Nucleus accumbens (tissue), 56 donors: ENCODE measurements around the gene PPRC1.

Experiments
- DNase-seq, 56 donors: peaks; one replicate each; lab custom pipeline; 2025; lab: John Stamatoyannopoulos, UW

The PPRC1 gene

DNA sequence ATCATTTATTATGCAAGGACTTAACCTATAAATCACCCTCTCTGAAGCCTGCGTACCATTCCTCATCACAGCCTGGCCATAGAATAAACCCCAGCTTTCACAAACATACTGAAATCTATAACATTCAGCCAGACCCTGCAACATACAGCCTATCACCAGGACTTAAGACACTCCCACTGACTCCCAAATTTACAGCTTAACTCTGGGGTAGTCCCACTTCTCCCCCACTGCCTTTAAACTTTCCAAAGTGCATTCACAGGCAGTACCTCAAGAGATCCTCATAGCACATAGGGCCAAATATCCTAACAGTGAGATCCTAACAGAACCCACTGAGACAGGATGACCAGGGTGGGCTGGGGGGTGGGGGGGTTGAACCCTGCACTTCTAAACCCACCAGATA, 16.2 kb upstream of the PPRC1 start:
- DNase-seq, result no peak

- DNase-seq, result peak; percentile 19 to 93 (median 85)
Observed at GRCh38 chr10:102117391-102118159, 15.3 kb upstream of the PPRC1 start.

DNA sequence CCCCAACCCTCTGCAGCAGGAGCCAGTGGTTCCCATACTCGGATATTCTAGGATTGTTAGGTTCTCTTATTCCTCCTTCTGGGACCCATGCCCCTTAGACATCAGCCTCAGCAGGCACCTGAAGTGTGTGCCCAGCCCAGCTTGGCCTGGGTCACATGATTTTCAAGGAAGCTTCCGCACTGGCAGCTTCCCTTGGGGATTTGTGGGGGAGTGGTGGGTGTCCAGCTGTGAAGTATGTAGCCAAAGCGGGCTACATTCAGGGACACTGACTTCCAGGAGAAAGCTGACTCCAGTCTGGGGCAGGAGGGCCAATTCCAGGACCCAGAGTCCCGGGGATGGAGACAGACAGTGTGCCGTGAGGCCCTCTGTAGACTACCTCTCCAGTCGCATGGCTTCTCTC, 14.0 kb upstream of the PPRC1 start:
- DNase-seq, result peak in 31 of 56 donors; percentile 7 to 61 (median 25)

- DNase-seq, result peak in 40 of 56 donors; percentile 14 to 71 (median 43)
Observed at GRCh38 chr10:102119417-102120141, 13.3 kb upstream of the PPRC1 start.

GRCh38 chr10:102120142-102120990, 12.5 kb upstream of the PPRC1 start, which contains the start of gene LDB1:
TSS of gene LDB1 (minus strand) at chr10:102120368. CDS start at chr10:102120110, 258 bp downstream.
- peak in 55 of 56 donors; percentile 14 to 91 (median 81) for DNase-seq

- DNase-seq, result peak in 48 of 56 donors; percentile 9 to 75 (median 50)
Observed at GRCh38 chr10:102120991-102121738, 11.7 kb upstream of the PPRC1 start.

- DNase-seq, result peak in 4 of 56 donors; percentile 4 to 45 (median 28)
Observed at GRCh38 chr10:102121739-102122372, 11.0 kb upstream of the PPRC1 start.

DNA sequence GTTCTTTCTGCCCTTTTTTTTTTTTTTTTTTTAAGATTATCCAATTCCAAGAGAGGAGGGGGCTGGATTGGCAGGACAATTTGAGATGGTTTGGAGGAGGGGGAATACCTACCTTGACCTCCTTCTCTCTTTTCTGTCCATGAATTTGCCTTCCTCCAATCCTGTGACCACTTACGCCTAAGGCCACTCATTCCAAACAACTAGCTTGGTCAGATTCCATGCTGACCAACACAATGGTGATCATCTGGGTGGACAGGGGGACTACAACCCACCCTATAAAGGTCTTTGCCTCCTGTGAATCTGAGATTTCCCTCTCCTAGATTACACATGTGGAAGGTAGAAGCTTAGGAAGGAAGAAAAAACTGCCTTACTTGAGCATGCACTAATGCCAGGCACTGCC, 10.4 kb upstream of the PPRC1 start:
- DNase-seq, result no peak

DNA sequence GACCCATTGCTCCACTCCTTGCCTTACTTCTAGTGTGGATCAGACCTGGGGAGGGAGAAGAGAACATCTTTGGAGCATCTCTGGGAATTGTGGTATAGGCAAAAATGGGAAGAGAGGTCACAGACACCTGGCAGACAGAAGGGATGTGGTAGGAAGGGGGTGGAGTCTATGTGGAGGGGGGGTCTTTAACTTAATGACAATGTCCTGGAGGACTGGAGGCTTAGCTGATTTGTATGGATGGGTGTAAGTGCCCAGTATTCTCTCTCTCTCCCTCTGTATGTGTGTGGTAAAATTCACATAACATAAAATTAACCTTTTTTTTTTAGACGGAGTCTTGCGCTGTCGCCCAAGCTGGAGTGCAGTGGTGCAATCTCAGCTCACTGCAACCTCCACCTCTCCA, 9.6 kb upstream of the PPRC1 start:
- no peak for DNase-seq

DNA sequence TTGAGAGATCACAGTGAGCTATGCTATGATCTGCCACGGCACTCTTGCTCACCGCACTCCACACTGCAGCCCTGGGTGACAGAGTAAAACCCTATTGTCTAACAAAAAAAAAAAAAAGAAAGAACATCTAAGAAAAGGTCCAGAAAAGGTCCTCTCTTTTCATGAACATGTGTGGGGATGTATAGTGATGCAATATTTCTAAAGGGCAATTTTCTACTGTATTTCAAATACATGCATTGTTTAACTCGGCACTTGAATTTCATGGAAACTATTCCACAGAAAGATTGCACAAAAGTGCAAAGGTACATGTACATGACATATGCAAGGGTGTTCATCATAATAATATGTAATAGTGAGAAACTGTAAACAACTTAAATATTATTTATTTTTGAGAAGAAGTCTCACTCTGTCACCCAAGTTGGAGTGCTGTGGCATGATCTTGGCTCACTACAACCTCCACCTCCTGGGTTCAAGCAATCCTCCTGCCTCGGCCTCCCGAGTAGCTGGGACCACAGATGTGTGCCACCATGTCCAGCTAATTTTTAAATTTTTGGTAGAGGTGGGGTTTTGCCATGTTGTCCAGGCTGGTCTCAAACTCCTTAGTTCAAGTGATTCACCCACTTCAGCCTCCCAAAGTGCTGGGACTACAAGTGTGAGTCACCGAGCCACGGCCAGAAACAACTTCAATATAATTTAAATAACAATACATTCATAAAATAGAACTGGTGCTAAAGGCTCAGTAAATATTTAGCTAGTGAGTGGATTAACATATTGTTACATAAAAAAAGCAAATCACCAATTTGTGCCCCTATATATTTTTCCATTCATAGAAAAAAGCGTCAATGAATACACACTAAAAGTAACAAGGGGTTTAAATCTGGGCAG, 1.3 kb upstream of the PPRC1 start:
- no peak for DNase-seq

- DNase-seq, result no peak
Observed at GRCh38 chr10:102132193-102132562, 662 bp upstream of the PPRC1 start.

DNA sequence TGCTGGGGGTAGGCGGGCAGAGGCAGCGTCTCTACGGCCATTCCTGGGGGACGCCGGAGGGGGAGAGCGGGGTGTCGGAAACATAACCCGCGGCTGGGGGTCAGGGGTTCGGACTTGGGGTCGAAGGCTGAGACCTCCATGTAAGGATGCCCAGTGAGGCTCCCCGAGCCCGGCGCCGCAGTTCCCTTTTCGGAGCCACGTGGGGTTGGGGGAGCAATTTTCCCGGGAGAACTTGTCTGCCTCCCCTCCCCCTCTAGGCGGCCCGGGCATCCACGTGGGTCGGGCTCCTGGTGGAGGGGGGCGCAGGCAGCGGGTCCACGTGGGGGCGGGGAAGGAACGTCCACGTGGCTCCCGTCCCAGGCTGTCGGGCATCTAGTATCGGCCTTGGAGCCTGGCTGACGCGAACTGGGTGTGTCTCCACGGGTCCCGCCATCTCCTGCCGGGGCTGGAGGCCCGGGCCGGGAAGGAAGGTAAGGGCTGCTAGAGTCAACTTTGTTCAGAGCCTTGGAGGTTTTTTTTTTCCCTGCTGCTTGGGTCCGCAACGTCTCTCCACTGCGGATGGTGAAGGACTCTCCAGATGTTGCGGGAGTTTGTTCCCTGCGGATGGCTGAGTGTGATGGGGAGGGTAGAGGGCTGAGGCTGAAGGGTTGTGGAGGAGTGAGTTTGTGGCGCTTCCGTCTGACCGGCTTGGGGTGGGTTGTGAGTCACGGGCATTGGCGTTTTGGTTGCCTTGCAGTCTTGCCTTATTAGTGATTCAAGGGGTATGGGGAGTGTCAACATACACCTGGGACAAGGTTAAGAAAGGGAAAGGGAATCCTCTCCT, 744 bp downstream of the PPRC1 start:
- peak in 54 of 56 donors; percentile 17 to 87 (median 72) for DNase-seq

- no peak for DNase-seq
Observed at GRCh38 chr10:102134416-102134815, 1.6 kb downstream of the PPRC1 start.

DNA sequence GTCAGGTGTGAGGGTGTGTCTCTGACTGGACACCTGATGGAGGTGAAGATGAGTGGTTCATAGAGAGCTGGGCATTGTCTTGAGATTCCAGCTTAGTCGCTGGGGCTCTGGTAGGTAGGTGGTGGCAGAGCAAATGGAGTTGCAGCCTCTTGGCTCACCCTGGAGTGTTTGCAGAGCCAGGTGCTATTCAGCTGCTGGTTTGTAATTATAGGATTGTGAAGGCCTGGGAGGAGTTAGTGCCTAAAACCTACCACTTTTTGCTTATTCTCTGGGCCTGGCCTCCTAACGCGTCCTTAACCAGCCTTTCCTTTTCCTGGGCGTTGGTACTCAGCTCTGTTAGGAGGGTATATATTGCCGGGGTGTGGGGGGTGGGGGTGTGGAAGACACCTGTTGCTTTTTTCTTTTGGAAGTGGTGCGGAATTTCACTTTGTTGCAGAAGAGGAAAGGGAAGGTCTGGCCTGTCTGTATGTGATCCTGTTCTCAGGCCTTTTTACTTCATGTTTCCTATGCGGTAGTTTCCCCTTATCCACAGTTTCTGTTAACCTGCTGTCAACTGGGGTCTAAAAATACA, 3.2 kb downstream of the PPRC1 start:
- no peak for DNase-seq

GRCh38 chr10:102139281-102140110, 6.7 kb downstream of the PPRC1 start:
- DNase-seq, result no peak

GRCh38 chr10:102140218-102140617, 7.4 kb downstream of the PPRC1 start:
- DNase-seq, result no peak
